Measurements from ENCODE around the gene POLD4.

- no peak for TF ChIP-seq POLR2A (IDR thresholded peaks at IDR 0.05)
- no peak for TF ChIP-seq CTCF (IDR thresholded peaks at IDR 0.05)
These were observed 44.2 kb upstream of the POLD4 start for GRCh38 chr11:67397536-67397935.
